ENCODE measurements around the gene GPT2.

GPT2 gene

DNA sequence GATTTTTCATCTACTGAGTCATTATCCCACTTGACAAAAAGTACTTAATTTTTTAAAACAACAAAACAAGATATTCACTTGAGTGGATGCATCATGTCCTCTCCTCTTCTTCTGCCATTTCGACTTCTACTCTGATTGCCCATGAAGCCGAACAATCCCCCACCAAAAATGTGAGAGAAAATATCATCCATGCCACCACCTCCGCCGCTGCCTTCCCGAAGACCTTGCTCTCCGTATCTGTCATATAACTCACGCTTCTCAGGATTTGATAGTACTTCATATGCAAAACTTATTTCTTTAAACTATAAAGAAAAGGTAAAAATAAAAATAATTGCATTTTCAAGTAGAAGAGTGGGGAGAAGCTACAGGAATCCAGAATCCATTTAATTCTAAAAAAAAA is 87.1 kb downstream of the GPT2 start:
- peak overlapping the region; percentile 96 for H3K27ac ChIP-seq
- TF ChIP-seq CTCF (conservative IDR thresholded peaks at IDR 0.05), result no peak

DNA sequence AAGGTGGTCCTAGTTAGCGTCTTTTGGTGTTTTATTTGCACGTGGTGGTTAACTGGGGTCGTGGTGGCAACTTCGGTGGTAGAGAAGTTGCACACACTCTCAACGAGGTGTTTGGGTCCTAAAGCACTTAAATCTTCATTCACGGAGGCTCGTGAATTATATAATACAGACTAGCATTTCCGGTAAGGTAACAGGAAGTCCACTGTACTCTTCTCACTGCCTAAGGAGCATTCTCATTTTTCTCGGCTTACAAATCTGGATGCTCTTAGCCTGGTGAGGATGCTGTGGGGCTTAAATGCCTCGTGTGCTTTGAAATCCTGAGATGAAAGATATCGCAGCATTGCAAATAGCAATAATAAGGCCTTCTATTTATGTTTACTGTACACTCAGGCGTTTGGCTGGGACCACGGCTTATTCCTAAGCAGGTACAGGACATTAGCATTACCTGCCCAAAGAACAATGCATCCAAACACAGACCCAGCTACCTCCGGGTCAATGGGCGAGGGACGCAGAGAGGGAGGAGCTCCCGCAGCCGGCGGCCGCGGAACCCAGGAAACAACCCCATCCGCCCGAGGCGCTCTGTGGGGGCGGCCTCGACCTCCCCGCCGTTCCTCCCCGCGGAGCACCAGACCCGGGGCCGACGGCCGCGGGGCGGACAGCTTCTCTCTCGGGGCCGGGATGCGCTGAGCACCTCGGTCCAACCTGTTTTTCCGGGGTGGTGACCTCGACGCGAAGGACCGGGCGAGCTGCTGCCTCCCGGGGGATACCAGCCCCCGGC is 88.5 kb downstream of the GPT2 start:
- no peak for TF ChIP-seq CTCF (conservative IDR thresholded peaks at IDR 0.05)
- H3K27ac ChIP-seq, result peak overlapping the region; percentile 96

GRCh38 chr16:46973207-46973995 is 89.2 kb downstream of the GPT2 start, which contains the start of gene DNAJA2:
Gene DNAJA2, minus strand, starts transcription at chr16:46973674. Its CDS starts 102 bp downstream, at chr16:46973572.
- TF ChIP-seq CTCF (conservative IDR thresholded peaks at IDR 0.05), result no peak

DNA sequence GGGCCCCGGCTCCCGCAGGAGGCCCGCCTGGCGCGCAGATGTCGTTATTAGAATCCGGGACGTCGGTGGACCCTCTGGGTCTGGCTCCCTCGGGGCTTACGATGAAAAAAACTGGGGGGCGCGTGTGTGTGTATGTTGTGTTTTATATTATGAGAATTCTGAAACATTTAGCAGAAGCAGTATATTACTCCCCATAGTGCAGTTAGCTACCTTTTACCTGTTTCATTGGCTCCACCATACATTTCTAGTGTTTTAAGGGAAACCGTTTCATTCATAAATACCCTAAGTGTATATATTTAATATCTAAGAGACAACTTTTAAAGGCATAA is 89.8 kb downstream of the GPT2 start:
- no peak for TF ChIP-seq CTCF (conservative IDR thresholded peaks at IDR 0.05)
- peak overlapping the region; percentile 96 for H3K27ac ChIP-seq

More at GRCh38 chr16:46973207-46973995, 89.2 kb downstream of the GPT2 start, which contains the start of gene DNAJA2:
- peak within 1 kb of the TSS; percentile 96 for H3K27ac ChIP-seq

GRCh38 chr16:46974352-46974751 is 90.2 kb downstream of the GPT2 start:
- peak overlapping the region; percentile 96 for H3K27ac ChIP-seq
- TF ChIP-seq CTCF (conservative IDR thresholded peaks at IDR 0.05), result no peak

DNA sequence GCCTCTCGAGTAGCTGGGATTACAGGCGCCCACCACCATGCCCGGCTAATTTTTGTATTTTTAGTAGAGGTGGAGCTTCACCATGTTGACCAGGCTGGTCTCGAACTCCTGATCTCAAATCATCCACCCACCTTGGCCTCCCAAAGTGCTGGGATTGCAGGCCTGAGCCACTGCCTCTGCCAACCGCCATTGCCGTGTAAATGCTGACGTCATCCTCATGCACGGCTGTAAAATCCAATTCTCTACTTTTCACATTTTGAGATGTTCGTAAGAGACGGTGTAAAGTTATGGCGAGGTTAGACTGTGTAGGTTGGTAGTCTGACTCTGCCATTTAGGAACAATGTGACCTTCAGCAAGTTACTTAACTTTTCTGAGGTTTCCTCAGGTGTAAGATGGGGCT is 91.0 kb downstream of the GPT2 start:
- no peak overlapping the region for H3K27ac ChIP-seq
- no peak for TF ChIP-seq CTCF (conservative IDR thresholded peaks at IDR 0.05)

DNA sequence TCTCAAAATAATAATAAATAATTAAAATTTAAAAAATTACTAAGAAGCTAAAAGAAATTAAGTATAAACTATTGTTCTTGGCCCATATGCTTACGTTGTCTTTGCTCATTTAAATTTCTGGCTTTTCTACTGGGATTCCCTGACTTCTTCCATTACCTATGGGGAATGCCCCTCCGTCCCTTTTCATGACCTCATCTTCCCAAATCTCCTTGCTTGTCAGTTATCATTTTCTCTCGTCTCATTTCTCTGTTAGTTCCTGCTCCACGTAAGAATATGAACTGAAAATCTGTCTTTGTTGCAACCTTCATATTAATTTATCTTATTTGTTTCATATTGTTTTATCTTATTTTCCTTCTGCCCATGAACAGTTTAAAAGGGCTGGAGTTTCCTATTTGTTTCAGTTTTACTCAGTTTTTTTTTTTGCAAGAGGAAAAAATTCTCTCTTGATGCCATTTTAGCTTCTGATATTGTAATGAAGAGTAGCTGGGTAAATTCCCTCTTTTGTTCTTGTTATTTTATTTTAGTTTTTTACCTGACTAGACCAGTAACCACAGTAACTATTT is 91.8 kb downstream of the GPT2 start:
- peak overlapping the region; percentile 36 for H3K27ac ChIP-seq
- no peak for TF ChIP-seq CTCF (conservative IDR thresholded peaks at IDR 0.05)

Data from VCaP (cell line).